Measurements from ENCODE around the gene PLCH1. TPM values are rescaled to one million over a fixed set of nuclear protein-coding genes. Genes with fewer than 3 reads are reported as not detected.

Gene PLCH1
- total RNA-seq, 1 experiment from 2014 or later: 1.4 TPM

GRCh38 chr3:155791190-155791589, 46.3 kb upstream of the PLCH1 start:
- H4K20me1 ChIP-seq (ENCODE audit: insufficient read depth): no peaks in the 10 kb centered on the region
- H3K4me1 ChIP-seq (replicated peaks; ENCODE audit: insufficient read depth): no peaks in the 10 kb centered on the region
- 0 out of 2 replicates have a peak, but pooled peaks cover 5% of the 10 kb centered on the region for H3K9me2 ChIP-seq (ENCODE audit: insufficient read depth)
- no peak for DNase-seq
- TF ChIP-seq CTCF (conservative IDR thresholded peaks at IDR 0.05) (no peak), EZH2 (IDR thresholded peaks at IDR 0.05; ENCODE audit: low read depth) (no peak)
- no peaks in the 10 kb centered on the region for H3K79me2 ChIP-seq (ENCODE audit: low read depth)
- H3F3A ChIP-seq (ENCODE audit: insufficient read depth, low read depth): peaks cover 4% of the 10 kb centered on the region; the same call in 1 of the 2 replicates
- 0 out of 2 replicates have a peak, but pooled peaks cover 5% of the 10 kb centered on the region for H3K36me3 ChIP-seq (ENCODE audit: low read depth)
- intact Hi-C loops (cut with micrococcal nuclease; ENCODE audit: unreplicated experiment): no loop called here
- no peaks in the 10 kb centered on the region for H3K27me3 ChIP-seq (ENCODE audit: insufficient read depth, low read depth)
- POLR2A ChIA-PET (ENCODE audit: unreplicated experiment): no interaction called here
- BruUV-seq (replicated peaks): no TSS peak
- no peak overlapping the region for H2AFZ ChIP-seq
- no peak overlapping the region for H3K4me2 ChIP-seq
- CTCF ChIA-PET: no interaction called here
- no peak overlapping the region for H3K4me3 ChIP-seq
- no peaks in the 10 kb centered on the region for H3K9me3 ChIP-seq (ENCODE audit: insufficient read depth, low read depth)
- no peak overlapping the region for H3K27ac ChIP-seq

- CTCF ChIA-PET: no interaction called here
- TF ChIP-seq CTCF (conservative IDR thresholded peaks at IDR 0.05) (no peak), EZH2 (IDR thresholded peaks at IDR 0.05; ENCODE audit: low read depth) (no peak)
- no TSS peak for BruUV-seq (replicated peaks)
These were observed 45.5 kb upstream of the PLCH1 start for GRCh38 chr3:155790272-155790925.

GRCh38 chr3:155785662-155786295, 40.9 kb upstream of the PLCH1 start:
- POLR2A ChIA-PET (ENCODE audit: unreplicated experiment): interaction anchor here (0.7 kb wide), 1 partner anchor 13 kb away, joined by 4 read pairs; no protein-coding TSS in a partner anchor
- no peak for DNase-seq
- no peak for TF ChIP-seq EZH2 (IDR thresholded peaks at IDR 0.05; ENCODE audit: low read depth)
- TF ChIP-seq CTCF (conservative IDR thresholded peaks at IDR 0.05): no peak

More at GRCh38 chr3:155790272-155790925, 45.5 kb upstream of the PLCH1 start:
- intact Hi-C loops (cut with micrococcal nuclease; ENCODE audit: unreplicated experiment): no loop called here
- H3K4me3 ChIP-seq: no peak overlapping the region
- no peak for DNase-seq
- H4K20me1 ChIP-seq (ENCODE audit: insufficient read depth): no peaks in the 10 kb centered on the region
- H3K27me3 ChIP-seq (ENCODE audit: insufficient read depth, low read depth): no peaks in the 10 kb centered on the region
- no peaks in the 10 kb centered on the region for H3K79me2 ChIP-seq (ENCODE audit: low read depth)
- H3K9me2 ChIP-seq (ENCODE audit: insufficient read depth): 0 out of 2 replicates have a peak, but pooled peaks cover 5% of the 10 kb centered on the region
- H3K27ac ChIP-seq: no peak overlapping the region
- H3K4me2 ChIP-seq: no peak overlapping the region
- H3K4me1 ChIP-seq (replicated peaks; ENCODE audit: insufficient read depth): no peaks in the 10 kb centered on the region
- peaks cover 4% of the 10 kb centered on the region; the same call in 1 of the 2 replicates for H3F3A ChIP-seq (ENCODE audit: insufficient read depth, low read depth)
- no peaks in the 10 kb centered on the region for H3K9me3 ChIP-seq (ENCODE audit: insufficient read depth, low read depth)
- no peak overlapping the region for H2AFZ ChIP-seq
- POLR2A ChIA-PET (ENCODE audit: unreplicated experiment): no interaction called here
- 0 out of 2 replicates have a peak, but pooled peaks cover 5% of the 10 kb centered on the region for H3K36me3 ChIP-seq (ENCODE audit: low read depth)

More at GRCh38 chr3:155785662-155786295, 40.9 kb upstream of the PLCH1 start:
- H3F3A ChIP-seq (ENCODE audit: insufficient read depth, low read depth): peaks cover 12% of the 10 kb centered on the region
- BruUV-seq (replicated peaks): no TSS peak
- H2AFZ ChIP-seq: no peak overlapping the region
- H4K20me1 ChIP-seq (ENCODE audit: insufficient read depth): no peaks in the 10 kb centered on the region
- 0 out of 2 replicates have a peak, but pooled peaks cover 5% of the 10 kb centered on the region for H3K9me2 ChIP-seq (ENCODE audit: insufficient read depth)
- intact Hi-C loops (cut with micrococcal nuclease; ENCODE audit: unreplicated experiment): no loop called here
- no peaks in the 10 kb centered on the region for H3K36me3 ChIP-seq (ENCODE audit: low read depth)
- no peaks in the 10 kb centered on the region for H3K79me2 ChIP-seq (ENCODE audit: low read depth)
- no peaks in the 10 kb centered on the region for H3K4me1 ChIP-seq (replicated peaks; ENCODE audit: insufficient read depth)
- H3K27me3 ChIP-seq (ENCODE audit: insufficient read depth, low read depth): no peaks in the 10 kb centered on the region
- CTCF ChIA-PET: no interaction called here
- no peak overlapping the region for H3K4me3 ChIP-seq
- no peak overlapping the region for H3K4me2 ChIP-seq
- peaks cover 11% of the 10 kb centered on the region; the same call in 1 of the 2 replicates for H3K9me3 ChIP-seq (ENCODE audit: insufficient read depth, low read depth)
- H3K27ac ChIP-seq: no peak overlapping the region
